Aorta (tissue), 5 donors: ENCODE data around the gene GALM. TPM values are rescaled to one million over a fixed set of nuclear protein-coding genes. Genes with fewer than 3 reads are reported as not detected.
"Not testable (repeated sequence)": the region's sequence is repeated elsewhere in the genome, so short reads cannot be mapped to it uniquely, and the experiment has no call there.

Experiments used
- ATAC-seq: fragments of 200-7000 bp; cut with Tn5 transposase; one replicate; pipeline ENCODE4 v1.9.1; 2022; ENCODE audit warnings: moderate library complexity; ENCODE audit not compliant: low FRiP score
- DNase-seq, 2 donors: peaks; one replicate each; pipeline ENCODE4 v3.0.0-alpha.2; 2020
- H3K27ac ChIP-seq, 2 donors: one replicate each; pipeline ENCODE4 v1.5.1; 2013; ENCODE audit warnings: low read length in 2 of 2, mild to moderate bottlenecking in 2 of 2, moderate library complexity in 2 of 2, control low read depth in 1 of 2, inconsistent platforms in 1 of 2, low read depth in 1 of 2
- H3K27me3 ChIP-seq, 2 donors: one replicate each; pipeline ENCODE4 v1.6.1; 2013; ENCODE audit warnings: control low read depth in 1 of 2, low read length in 1 of 2, mild to moderate bottlenecking in 1 of 2, moderate library complexity in 1 of 2; ENCODE audit not compliant: insufficient read depth in 2 of 2, control insufficient read depth in 1 of 2
- H3K36me3 ChIP-seq, 2 donors: one replicate each; pipeline ENCODE4 v1.6.1; 2013; ENCODE audit warnings: control low read depth in 1 of 2, low read length in 1 of 2, mild to moderate bottlenecking in 1 of 2; ENCODE audit not compliant: insufficient read depth in 2 of 2, control insufficient read depth in 1 of 2
- H3K4me1 ChIP-seq, 2 donors: one replicate each; pipeline ENCODE4 v1.6.1; 2013; ENCODE audit warnings: low read length in 2 of 2, control low read depth in 1 of 2, mild to moderate bottlenecking in 1 of 2, moderate library complexity in 1 of 2; ENCODE audit not compliant: insufficient read depth in 2 of 2, control insufficient read depth in 1 of 2
- H3K4me3 ChIP-seq, 2 donors: one replicate each; pipeline ENCODE4 v1.5.1; 2013; ENCODE audit warnings: low read length in 2 of 2, control low read depth in 1 of 2, mild to moderate bottlenecking in 1 of 2
- H3K9me3 ChIP-seq: one replicate; pipeline ENCODE4 v1.6.1; 2013; ENCODE audit warnings: mild to moderate bottlenecking, low read length; ENCODE audit not compliant: control insufficient read depth
- WGBS, 2 donors: extraction: QIAGEN DNeasy Blood & Tissue Kit; methylation state at CpG; one replicate each; pipeline ENCODE4 v1.1.7; 2013; 5-methylcytosine and 5-hydroxymethylcytosine counted together
- intact Hi-C, 2 donors: fragments of 100-400 bp; cut with DNase I; formaldehyde crosslinking; loops; one replicate each; pipeline versions ENCODE4 v1.14.2 to v1.15.0; 2022
- polyA plus RNA-seq, 2 donors: library from polyadenylated mRNA; stranded (reverse); fragments of 200-250 nt; gene quantifications; one replicate each; pipeline ENCODE4 v1.2.3, GENCODE V29; 2013
- total RNA-seq, 2 donors: library from RNA; stranded (reverse); fragmentation: NEBNext Ultra II Directional; extraction: Animal tissue kit (Norgen Biotek cat#: 25700); gene quantifications; one replicate each; pipeline ENCODE4 v1.2.1, GENCODE V29; 2021
- donor health status: healthy with polysubstance abuse.
- donor health status: Bipolar disorder and iron deficiency.
- donor health status: DM: no; HTN: no; CAD: no.
- donor health status: DM: no; HTN: no; CAD: no.
- donor health status: DM: yes; HTN: yes; CAD: no.

Gene GALM
- total and polyA plus RNA-seq, 4 donors, result 8.6 to 23.3 (median 14.5) TPM

DNA sequence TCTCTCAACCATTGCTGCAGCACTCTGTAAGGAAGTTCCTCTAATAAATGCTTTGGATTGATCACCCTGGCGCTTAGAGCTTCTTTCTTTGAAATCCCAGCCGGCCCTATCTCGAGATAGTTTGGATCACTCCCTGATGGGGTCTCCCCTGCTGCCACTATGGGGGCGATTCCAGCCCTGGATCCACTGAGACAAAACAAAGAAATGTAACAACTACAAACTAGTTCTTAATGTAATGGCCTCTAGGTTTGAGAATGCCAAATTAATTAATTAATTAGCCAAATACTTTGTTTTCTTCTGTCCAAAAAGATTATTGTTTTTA is 70.0 kb downstream of the GALM start:
- no peak overlapping the region for H3K4me3 ChIP-seq
- 68 to 87% methylated on average over 4 of the region's 4 CpGs for WGBS, 2 donors
- H3K4me1 ChIP-seq, result no peaks in the 10 kb centered on the region
- intact Hi-C loops, result loop anchor here in 1 of 2 donors (5.0 kb wide), 2 partner anchors 199 to 419 kb away; no protein-coding TSS in a partner anchor
- DNase-seq (peak in 1 of 2 donors; percentile 45), ATAC-seq (no peak)
- H3K36me3 ChIP-seq, result peaks cover 2 to 3% of the 10 kb centered on the region in 2 donors
- no peak overlapping the region for H3K27ac ChIP-seq
- H3K9me3 ChIP-seq, result no peaks in the 10 kb centered on the region
- H3K27me3 ChIP-seq, result no peaks in the 10 kb centered on the region

DNA sequence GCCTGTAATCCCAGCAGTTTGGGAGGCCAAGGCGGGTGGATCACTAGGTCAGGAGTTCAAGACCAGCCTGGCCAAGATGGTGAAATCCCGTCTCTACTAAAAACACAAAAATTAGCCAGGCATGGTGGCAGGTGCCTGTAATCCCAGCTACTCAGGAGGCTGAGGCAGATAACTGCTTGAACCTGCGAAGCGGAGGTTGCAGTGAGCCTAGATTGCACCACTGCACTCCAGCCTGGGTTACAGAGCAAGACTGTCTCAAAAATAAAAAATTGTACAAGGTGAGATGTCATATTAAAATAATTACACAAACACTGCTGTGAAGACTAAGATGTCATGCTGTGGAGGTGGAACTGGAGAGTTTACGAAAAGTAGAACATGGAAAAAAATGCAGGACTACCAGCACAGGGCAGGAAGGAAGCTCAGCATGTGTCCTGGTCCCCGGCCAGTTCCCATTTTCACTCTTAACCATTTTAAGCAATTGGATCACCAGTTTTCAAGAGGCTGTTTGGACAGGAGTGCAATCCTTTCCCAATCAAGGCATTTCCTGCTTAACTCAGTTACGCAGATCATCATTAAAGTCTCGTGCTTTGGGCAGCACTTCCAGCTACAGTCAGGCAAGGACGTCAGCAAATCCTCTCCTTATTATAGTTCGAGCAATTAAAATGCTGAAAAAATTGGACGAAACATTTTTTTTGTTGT is 71.2 kb downstream of the GALM start:
- intact Hi-C loops, result loop anchor here in 1 of 2 donors (5.0 kb wide), 2 partner anchors 200 to 420 kb away; no protein-coding TSS in a partner anchor
- 83 to 85% methylated on average over 11 of the region's 11 CpGs for WGBS, 2 donors
- ATAC-seq, H3K4me1 ChIP-seq, H3K27me3 ChIP-seq, H3K36me3 ChIP-seq, H3K4me3 ChIP-seq, H3K27ac ChIP-seq, H3K9me3 ChIP-seq: not testable (repeated sequence)
- DNase-seq, result peak; percentile 58 to 72

DNA sequence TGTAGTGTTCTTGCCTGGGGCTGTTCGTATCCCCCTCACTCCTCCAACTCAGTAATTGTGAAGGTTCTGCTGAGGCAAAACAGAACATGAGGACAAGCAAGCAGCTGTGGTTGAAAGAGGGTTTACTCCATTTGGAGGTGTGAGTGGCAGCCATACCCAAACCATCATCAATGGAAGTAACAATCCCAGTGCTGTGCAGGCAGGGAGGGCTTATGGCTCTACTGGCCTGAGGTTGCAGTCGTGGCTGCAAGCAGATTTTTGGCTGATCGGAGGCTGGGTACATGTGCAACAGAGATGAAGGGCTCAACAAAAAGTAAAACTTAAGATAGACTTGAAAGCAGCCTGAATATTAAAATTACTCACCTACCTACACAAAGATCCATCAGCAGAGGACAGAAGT is 72.0 kb downstream of the GALM start:
- Histone ChIP-seq H3K27ac (no peak overlapping the region), H3K27me3 (no peaks in the 10 kb centered on the region), H3K36me3 (peaks cover 2 to 3% of the 10 kb centered on the region in 2 donors), H3K9me3 (no peaks in the 10 kb centered on the region), H3K4me1 (no peaks in the 10 kb centered on the region), H3K4me3 (no peak overlapping the region)
- intact Hi-C loops, result loop anchor here in 1 of 2 donors (5.0 kb wide), 2 partner anchors 201 to 421 kb away; no protein-coding TSS in a partner anchor
- DNase-seq (peak in 1 of 2 donors; percentile 51), ATAC-seq (no peak)
- WGBS, 2 donors, result 83 to 84% methylated on average over 3 of the region's 3 CpGs

DNA sequence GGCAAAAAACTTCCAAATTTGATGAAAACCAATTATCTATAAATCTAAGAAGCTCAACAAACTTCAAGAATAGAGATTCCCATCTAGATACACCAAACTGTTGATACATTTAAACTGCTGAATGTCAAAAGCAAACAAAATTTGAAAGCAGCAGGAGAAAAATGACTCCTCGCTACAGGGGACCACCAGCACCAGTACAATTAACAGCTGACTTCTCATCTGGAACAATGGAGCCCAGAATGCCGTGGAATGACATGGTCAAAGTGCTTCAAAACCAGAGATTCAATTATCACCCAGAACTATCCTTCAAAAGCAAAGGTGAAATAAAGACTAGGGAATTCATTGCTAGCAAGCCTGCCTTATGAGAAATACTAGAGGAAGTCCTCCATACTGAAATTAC is 73.6 kb downstream of the GALM start:
- Histone ChIP-seq H3K4me1 (no peaks in the 10 kb centered on the region), H3K27me3 (no peaks in the 10 kb centered on the region), H3K4me3 (no peak overlapping the region), H3K9me3 (no peaks in the 10 kb centered on the region), H3K36me3 (peaks cover 2 to 3% of the 10 kb centered on the region in 2 donors), H3K27ac (no peak overlapping the region)
- no peak for DNase-seq
- WGBS, 2 donors, result 97 to 100% methylated on average over 2 of the region's 2 CpGs
- ATAC-seq, result no peak
- intact Hi-C loops, result loop anchor here in 1 of 2 donors (5.0 kb wide), 2 partner anchors 202 to 422 kb away; no protein-coding TSS in a partner anchor

DNA sequence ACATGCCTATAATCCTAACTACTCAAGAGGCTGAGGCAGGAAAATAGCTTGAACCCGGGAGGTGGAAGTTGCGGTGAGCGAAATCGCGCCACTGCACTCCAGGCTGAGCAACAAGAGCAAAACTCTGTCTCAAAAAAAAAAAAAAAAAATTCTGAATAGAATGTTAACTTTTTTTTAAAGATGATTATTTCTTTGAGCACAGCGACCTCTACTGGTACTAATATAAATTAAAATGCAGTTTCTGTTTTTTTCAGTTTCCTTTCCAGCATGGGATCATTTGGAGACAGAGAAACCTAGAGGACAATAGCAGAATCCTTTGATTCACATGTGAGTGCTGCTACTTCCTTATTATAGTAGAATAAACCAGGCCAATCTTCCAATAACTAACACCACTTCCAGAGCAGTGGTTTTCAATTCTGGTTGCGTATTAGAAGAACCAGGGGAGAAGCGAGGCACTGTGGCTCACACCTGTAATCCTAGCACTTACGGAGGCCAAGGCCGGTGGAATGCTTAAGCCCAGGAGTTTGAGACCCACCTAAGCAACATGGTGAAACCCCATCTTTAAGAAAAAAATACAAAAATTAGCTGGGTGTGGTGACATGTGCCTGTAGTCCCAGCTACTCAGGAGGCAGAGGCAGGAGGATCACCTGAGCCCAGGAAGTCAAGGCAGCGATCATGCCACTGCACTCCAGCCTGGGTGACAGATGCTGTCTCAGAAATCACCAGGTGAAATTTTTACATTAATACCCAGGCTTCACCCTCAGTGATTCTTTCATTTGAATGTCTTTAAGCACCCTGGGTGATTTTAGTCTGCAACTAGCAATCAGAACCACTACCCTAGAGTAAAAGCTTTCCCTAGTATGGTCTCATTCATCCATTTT is 75.2 kb downstream of the GALM start:
- intact Hi-C loops, result loop anchor here (5.0 kb wide), 3 partner anchors 159 to 414 kb away; no protein-coding TSS in a partner anchor
- H3K9me3 ChIP-seq, result no peaks in the 10 kb centered on the region
- H3K27ac ChIP-seq, result no peak overlapping the region
- peaks cover 3 to 5% of the 10 kb centered on the region in 2 donors for H3K36me3 ChIP-seq
- H3K4me3 ChIP-seq, result no peak overlapping the region
- H3K4me1 ChIP-seq, result no peaks in the 10 kb centered on the region
- no peaks in the 10 kb centered on the region for H3K27me3 ChIP-seq
- WGBS, 2 donors, result 46 to 52% methylated on average over 11 of the region's 11 CpGs
- DNase-seq (peak; percentile 72 to 77), ATAC-seq (peak; percentile 67)

DNA sequence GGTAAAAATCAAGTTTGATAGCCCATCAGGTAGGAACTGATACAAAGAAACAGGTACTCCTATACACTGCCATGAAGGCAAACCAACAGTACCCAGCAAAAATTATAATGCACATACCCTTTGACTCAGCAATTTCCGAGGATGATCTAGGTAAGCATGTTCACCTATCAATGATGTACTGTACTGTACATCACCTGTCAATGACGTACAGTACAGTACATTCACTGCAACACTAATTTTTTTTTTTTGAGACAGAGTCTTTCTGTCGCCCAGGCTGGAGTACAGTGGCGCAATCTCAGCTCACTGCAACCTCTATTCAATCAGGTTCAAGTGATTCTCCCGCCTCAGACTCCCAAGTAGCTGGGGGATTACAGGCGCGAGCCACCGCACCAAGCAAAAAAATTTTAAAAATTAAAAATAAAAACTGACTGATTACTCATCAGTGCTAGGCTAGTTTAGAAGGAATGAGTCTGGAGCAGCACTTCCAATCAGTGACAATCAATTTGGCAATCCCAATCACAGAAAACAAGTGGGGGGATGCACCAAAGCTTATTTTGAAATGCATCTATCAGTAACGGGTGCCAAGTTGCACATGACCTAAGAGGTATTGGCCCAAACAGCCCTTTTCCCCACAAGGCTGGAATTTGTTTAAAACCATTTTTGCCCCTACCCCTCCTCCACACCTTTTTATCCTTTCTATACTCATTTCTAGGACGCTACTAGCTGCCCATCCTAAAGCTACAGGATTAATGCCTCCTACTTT is 77.1 kb downstream of the GALM start:
- intact Hi-C loops, result loop anchor here (2.0 to 5.0 kb wide), 5 partner anchors 14 to 428 kb away; no protein-coding TSS in a partner anchor
- Histone ChIP-seq H3K4me3 (no peak overlapping the region), H3K4me1 (no peaks in the 10 kb centered on the region), H3K27ac (no peak overlapping the region), H3K9me3 (no peaks in the 10 kb centered on the region), H3K36me3 (peaks cover 3 to 5% of the 10 kb centered on the region in 2 donors), H3K27me3 (no peaks in the 10 kb centered on the region)
- DNase-seq (no peak), ATAC-seq (peak; percentile 12)
- WGBS, 2 donors, result 75 to 82% methylated on average over 10 of the region's 10 CpGs

DNA sequence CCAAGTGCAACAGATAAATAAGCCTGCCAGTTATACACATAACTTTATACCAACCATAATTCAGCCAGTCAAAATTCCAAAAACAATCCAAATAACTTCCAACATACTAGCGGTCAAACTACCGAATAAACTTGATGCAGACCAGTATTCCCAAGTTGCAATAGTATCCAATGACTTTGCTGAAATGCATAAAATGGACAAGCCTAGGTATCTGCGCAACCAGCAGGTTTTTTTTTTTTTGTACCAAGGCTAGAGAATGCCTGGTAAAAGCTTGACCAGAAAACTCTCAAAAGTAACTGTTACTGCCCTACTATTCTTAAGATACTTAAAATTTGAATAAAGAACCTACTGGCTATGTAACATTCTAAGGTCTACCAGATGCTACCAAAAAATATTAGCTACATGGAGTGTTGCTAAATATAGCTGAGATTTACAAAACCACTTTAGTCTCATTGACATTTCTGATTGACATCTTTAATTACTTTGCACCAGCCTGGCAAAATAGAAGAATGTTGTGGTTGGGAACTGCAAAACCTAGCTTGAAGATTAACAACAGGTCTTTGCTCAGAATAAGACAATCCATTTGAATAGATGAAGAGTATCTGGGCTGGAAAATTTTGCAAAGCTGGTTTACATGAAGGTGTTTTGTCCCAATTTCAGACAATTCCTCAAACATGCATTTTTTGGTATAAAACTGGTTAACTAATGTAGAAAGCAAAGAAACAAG is 77.9 kb downstream of the GALM start:
- Histone ChIP-seq H3K27me3 (no peaks in the 10 kb centered on the region), H3K9me3 (no peaks in the 10 kb centered on the region), H3K27ac (no peak overlapping the region), H3K36me3 (peaks cover 8% of the 10 kb centered on the region in 2 donors), H3K4me3 (no peak overlapping the region), H3K4me1 (no peaks in the 10 kb centered on the region)
- ATAC-seq (no peak), DNase-seq (no peak)
- intact Hi-C loops, result loop anchor here (2.0 to 5.0 kb wide), 5 partner anchors 15 to 429 kb away; no protein-coding TSS in a partner anchor
- 60 to 64% methylated on average over 3 of the region's 3 CpGs for WGBS, 2 donors

DNA sequence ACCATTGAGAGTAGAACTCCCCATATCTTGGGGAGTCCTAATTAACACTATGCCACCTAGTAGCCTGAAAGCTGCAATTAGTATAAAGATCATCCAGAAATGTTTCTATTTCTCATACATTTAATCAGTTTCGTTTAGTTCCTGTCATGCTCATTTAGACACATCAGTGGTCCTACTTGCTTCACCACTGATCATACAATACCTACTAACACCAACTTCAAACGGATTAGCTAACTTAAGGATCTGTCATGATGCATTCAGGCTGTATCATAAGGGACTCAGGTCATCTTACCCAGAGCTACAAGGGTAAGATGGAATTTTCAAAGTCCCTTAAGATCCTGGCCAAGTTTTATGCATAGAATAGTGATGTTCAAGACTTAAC is 78.5 kb downstream of the GALM start:
- Histone ChIP-seq H3K27me3 (no peaks in the 10 kb centered on the region), H3K4me1 (peaks cover 0 to 3% of the 10 kb centered on the region in 2 donors), H3K9me3 (no peaks in the 10 kb centered on the region), H3K4me3 (no peak overlapping the region), H3K36me3 (peaks cover 8 to 11% of the 10 kb centered on the region in 2 donors), H3K27ac (no peak overlapping the region)
- DNase-seq (no peak), ATAC-seq (no peak)
- 40 to 43% methylated on average over 2 of the region's 2 CpGs for WGBS, 2 donors
- intact Hi-C loops, result loop anchor here (5.0 kb wide), 3 partner anchors 162 to 417 kb away; no protein-coding TSS in a partner anchor
